Chondrocyte (in vitro differentiated cells): ENCODE results near the gene CSNK2A1. TPM values are rescaled to one million over a fixed set of nuclear protein-coding genes. Genes with fewer than 3 reads are reported as not detected.

Experiments
- DNase-seq: peaks from one replicate; pipeline ENCODE4 v3.0.0; 2021; ENCODE audit warnings: mixed read lengths, low spot score
- H3K27ac Mint-ChIP-seq: one replicate; pipeline ENCODE4 v1.8.0; 2021; ENCODE audit warnings: mild to moderate bottlenecking, moderate library complexity, mixed read lengths; ENCODE audit not compliant: unreplicated experiment
- H3K27me3 Mint-ChIP-seq: 2 replicates; pipeline ENCODE4 v1.8.0; 2021; ENCODE audit warnings: low read depth, mixed read lengths
- H3K36me3 Mint-ChIP-seq: 2 replicates; pipeline ENCODE4 v1.8.0; 2021; ENCODE audit warnings: low read depth, mixed read lengths
- H3K4me1 Mint-ChIP-seq: 2 replicates; pipeline ENCODE4 v1.8.0; 2021; ENCODE audit warnings: low read depth, mild to moderate bottlenecking, mixed read lengths
- H3K4me3 Mint-ChIP-seq: one replicate; pipeline ENCODE4 v1.8.0; 2021; ENCODE audit warnings: mild to moderate bottlenecking, moderate library complexity, mixed read lengths; ENCODE audit not compliant: unreplicated experiment
- H3K9me3 Mint-ChIP-seq: 2 replicates; pipeline ENCODE4 v1.8.0; 2021; ENCODE audit warnings: low read depth, mixed read lengths
- total RNA-seq: library from RNA; stranded (reverse); gene quantifications from 3 replicates; pipeline ENCODE4 v1.2.1, GENCODE V29; 2021
- TF ChIP-seq, protein P1 (sequence below): fragments of 200-600 bp; sonication (generic); IDR thresholded peaks from 2 replicates; pipeline ENCODE4 v1.5.0; 2021; ENCODE audit warnings: antibody characterized with exemption, mild to moderate bottlenecking, moderate library complexity

CSNK2A1 gene
- total RNA-seq, 1 donor from 2014 or later, result 122 TPM

DNA sequence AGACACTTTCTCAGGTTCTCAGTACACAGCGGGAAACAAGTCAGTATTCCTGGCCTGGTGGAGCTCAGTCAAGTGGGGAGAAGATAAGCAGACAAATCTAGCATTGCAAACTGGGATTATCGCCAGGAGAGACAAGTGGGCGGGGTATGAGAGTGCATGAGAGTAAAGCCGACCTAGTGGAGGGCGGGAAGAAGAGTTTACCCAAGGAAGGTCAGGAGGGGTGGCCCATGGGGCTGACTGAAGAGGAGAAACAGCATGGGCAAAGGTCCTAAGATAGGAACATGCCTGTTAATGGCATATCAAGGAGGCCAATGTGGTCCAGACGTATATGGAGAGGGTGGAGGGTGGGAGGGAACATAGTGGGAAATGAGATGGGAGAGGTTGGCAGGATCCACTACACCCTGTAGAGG, 12.4 kb upstream of the CSNK2A1 start:
- Mint-ChIP-seq H3K9me3 (no peaks in the 10 kb centered on the region), H3K4me1 (peaks cover 3% of the 10 kb centered on the region), H3K36me3 (peaks cover 2% of the 10 kb centered on the region), H3K4me3 (no peak overlapping the region), H3K27ac (no peak overlapping the region), H3K27me3 (peaks cover 54% of the 10 kb centered on the region)
- TF ChIP-seq, protein P1, sequence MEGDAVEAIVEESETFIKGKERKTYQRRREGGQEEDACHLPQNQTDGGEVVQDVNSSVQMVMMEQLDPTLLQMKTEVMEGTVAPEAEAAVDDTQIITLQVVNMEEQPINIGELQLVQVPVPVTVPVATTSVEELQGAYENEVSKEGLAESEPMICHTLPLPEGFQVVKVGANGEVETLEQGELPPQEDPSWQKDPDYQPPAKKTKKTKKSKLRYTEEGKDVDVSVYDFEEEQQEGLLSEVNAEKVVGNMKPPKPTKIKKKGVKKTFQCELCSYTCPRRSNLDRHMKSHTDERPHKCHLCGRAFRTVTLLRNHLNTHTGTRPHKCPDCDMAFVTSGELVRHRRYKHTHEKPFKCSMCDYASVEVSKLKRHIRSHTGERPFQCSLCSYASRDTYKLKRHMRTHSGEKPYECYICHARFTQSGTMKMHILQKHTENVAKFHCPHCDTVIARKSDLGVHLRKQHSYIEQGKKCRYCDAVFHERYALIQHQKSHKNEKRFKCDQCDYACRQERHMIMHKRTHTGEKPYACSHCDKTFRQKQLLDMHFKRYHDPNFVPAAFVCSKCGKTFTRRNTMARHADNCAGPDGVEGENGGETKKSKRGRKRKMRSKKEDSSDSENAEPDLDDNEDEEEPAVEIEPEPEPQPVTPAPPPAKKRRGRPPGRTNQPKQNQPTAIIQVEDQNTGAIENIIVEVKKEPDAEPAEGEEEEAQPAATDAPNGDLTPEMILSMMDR, result no peak
- no peak for DNase-seq

DNA sequence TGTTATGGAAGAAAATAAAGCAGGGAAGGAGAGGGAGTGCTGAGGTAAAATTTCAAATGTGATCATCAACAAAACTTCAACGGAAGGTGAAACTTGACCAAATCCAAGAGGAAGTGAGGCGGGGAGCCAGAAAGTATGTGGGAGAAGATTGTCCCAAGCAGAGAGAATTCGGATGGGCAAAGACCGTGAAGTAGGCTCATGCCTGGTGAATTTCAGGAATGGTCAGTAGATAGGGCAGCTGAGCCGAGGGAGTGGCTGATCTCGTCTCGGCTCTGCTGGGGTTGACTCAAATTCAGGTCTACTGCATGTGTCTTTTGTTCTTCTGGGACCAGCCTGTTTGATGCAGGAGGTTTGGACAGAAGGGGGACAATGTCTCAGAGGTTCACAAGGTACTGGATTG, 7.0 kb upstream of the CSNK2A1 start:
- TF ChIP-seq, protein P1, result no peak
- no peak for DNase-seq
- Mint-ChIP-seq H3K4me1 (no peaks in the 10 kb centered on the region), H3K36me3 (peaks cover 3% of the 10 kb centered on the region), H3K4me3 (no peak overlapping the region), H3K27ac (no peak overlapping the region), H3K9me3 (no peaks in the 10 kb centered on the region), H3K27me3 (peaks cover 45% of the 10 kb centered on the region)

DNA sequence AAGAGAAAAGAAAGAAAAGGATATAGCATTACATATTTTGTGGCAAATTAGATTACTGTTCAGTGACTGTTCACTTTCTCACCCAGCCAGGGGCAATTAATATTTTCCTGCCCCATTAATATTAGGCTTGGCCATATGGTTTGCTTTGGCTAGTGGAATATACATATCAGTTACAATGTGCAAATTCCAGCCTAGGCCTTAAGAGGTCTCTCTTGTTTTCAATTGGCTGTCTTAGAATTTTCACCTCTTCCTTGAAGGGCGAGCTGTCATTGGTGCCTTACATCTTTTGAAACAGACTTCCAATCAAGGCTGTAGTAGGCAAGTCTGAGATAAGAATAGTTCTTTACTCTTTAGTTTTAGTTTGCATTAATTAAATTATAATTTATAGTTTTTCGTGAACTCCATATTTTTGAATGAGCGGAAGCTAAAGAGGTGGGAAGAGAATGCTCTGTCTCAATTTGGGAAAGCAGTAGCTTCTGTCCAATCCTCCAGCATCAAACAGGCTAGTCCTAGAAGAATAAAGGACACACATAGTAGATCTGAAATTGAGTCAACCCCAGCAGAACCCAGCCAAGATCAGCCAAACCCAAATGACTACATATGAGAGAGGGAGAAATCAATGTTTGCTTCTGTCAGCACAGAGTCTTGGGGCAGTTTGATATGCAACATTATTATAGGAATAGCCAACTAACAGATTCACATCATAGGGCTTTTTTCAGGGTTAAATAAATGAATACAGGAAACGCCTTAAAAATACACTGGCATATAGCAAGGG, 6.3 kb upstream of the CSNK2A1 start:
- H3K36me3 Mint-ChIP-seq, result peaks cover 2% of the 10 kb centered on the region
- no peak overlapping the region for H3K4me3 Mint-ChIP-seq
- H3K4me1 Mint-ChIP-seq, result no peaks in the 10 kb centered on the region
- peaks cover 41% of the 10 kb centered on the region for H3K27me3 Mint-ChIP-seq
- H3K27ac Mint-ChIP-seq, result no peak overlapping the region
- no peaks in the 10 kb centered on the region for H3K9me3 Mint-ChIP-seq
- no peak for DNase-seq
- TF ChIP-seq, protein P1, result peak; percentile 17

DNA sequence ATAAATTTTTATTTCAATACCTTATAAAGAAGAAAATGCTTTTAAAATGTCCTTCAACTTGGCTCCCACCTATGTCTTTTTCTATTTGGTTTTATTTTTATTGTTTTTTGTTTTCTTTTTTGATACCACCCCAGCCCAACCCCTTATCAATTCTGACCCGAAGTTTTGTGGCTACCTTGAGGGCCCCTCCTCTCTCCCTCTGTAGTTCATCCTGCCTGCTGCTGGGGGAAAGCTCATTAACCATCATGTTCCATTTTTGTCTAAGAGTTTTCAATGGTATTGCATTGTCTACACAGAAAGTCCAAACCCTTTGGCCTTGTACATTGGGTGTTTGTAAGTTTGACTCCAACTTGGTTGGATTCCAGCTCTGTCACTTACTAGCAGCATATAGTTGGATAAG, 5.3 kb upstream of the CSNK2A1 start:
- peaks cover 8% of the 10 kb centered on the region for H3K4me1 Mint-ChIP-seq
- H3K27me3 Mint-ChIP-seq, result peaks cover 37% of the 10 kb centered on the region
- no peak for DNase-seq
- peaks cover 2% of the 10 kb centered on the region for H3K36me3 Mint-ChIP-seq
- TF ChIP-seq, protein P1, result no peak
- H3K9me3 Mint-ChIP-seq, result no peaks in the 10 kb centered on the region
- no peak overlapping the region for H3K27ac Mint-ChIP-seq
- no peak overlapping the region for H3K4me3 Mint-ChIP-seq

DNA sequence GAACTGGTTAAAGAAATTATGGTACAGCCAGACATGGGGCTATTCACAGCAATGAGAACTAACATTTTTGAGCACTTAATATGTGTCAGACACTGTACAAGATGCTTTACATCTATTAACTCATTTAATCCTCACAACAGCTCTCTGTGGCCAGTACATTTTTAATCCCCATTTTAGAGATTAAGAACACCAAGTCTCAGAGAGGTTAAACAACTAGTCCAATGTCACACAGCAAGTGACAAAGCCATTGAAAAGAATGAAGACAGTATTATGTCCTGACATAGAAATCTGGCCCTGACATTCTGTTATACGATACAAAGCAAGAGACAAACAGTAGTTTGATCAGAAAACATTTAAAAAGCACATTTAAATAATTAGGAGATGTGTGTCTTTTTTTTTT, 3.8 kb upstream of the CSNK2A1 start:
- Mint-ChIP-seq H3K4me1 (peaks cover 17% of the 10 kb centered on the region), H3K27ac (no peak overlapping the region), H3K4me3 (no peak overlapping the region), H3K9me3 (no peaks in the 10 kb centered on the region), H3K27me3 (peaks cover 31% of the 10 kb centered on the region), H3K36me3 (peaks cover 4% of the 10 kb centered on the region)
- no peak for DNase-seq
- TF ChIP-seq, protein P1, result no peak
